MM.1S (cell line): ENCODE data around the gene ADAMTS2.

Experiments used
- EZH2 ChIP-seq: fragments of 300-600 bp; sonication (generic); optimal IDR thresholded peaks from 2 replicates; pipeline ENCODE3; 2017; ENCODE audit warnings: low read depth, mild to moderate bottlenecking, antibody characterized with exemption, low read length, mixed read lengths
- TF ChIP-seq, protein P1 (sequence below): fragments of 300-600 bp; sonication (generic); IDR thresholded peaks from 2 replicates; pipeline ENCODE4 v1.5.1; 2016; ENCODE audit warnings: antibody characterized with exemption, low read length, mixed read lengths

DNA sequence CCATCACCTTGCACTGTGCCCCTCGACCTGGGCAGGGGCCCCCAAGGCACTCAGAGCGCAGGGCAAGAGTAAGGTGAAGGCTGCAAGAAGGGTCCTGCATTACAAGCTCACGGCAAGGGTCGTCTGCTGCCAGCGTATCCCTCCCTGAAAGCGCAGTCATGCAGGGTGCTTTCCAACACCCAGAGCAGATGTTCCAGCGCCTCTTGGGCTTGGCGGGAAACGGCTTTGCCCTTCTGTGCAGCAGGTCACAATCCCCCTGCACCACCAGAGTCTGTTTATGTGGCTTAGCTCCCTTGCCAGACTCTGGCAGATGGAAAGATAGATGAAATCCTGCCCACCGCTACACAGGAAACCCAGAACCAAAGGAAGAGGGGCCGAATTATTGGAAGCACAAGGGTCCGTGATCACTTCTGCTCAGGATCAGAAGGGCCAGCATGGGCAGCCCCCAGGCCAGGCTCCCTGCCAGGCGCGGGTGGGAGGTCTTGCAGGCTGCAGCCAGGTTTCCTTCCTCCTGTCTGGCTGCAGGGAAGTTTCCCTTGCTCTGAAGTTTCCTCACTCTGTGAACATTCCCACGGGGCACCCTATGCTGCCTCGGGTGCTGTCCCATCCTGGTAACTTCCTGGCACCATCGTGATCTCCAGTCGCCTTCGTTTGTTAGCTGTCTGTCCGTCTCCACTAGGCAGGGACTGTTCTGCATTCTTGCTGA, 152.9 kb downstream of the ADAMTS2 start:
- TF ChIP-seq, protein P1, sequence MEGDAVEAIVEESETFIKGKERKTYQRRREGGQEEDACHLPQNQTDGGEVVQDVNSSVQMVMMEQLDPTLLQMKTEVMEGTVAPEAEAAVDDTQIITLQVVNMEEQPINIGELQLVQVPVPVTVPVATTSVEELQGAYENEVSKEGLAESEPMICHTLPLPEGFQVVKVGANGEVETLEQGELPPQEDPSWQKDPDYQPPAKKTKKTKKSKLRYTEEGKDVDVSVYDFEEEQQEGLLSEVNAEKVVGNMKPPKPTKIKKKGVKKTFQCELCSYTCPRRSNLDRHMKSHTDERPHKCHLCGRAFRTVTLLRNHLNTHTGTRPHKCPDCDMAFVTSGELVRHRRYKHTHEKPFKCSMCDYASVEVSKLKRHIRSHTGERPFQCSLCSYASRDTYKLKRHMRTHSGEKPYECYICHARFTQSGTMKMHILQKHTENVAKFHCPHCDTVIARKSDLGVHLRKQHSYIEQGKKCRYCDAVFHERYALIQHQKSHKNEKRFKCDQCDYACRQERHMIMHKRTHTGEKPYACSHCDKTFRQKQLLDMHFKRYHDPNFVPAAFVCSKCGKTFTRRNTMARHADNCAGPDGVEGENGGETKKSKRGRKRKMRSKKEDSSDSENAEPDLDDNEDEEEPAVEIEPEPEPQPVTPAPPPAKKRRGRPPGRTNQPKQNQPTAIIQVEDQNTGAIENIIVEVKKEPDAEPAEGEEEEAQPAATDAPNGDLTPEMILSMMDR, result no peak
- TF ChIP-seq EZH2, result no peak
